GM21526 (cell line): ENCODE measurements around the gene C1orf52.

Experiments used
- ATAC-seq: cut with Tn5 transposase; IDR thresholded peaks from one replicate; pipeline ENCODE4 v1.9.1; 2021; ENCODE audit warnings: moderate library complexity; ENCODE audit not compliant: unreplicated experiment, low FRiP score

The C1orf52 gene

DNA sequence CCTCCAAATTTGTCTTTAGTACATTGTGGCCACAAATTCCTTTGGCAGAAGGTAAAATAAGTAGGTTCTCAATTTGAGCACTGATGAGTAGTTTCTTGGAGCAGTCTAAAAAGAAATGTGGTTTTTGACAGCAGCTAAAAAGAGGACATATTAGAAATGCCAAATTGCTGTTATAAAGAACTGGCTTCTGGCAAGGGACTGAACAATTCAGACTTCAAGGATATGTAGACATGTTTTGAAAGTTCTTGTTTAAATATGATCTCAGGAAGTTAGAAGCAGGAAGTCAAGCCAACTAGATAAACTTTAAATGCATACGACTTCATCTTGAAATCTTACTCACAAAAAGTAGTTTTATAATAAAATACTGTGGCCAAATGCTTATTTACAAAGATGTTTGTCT is 18.8 kb downstream of the C1orf52 start:
- ATAC-seq: no peak

DNA sequence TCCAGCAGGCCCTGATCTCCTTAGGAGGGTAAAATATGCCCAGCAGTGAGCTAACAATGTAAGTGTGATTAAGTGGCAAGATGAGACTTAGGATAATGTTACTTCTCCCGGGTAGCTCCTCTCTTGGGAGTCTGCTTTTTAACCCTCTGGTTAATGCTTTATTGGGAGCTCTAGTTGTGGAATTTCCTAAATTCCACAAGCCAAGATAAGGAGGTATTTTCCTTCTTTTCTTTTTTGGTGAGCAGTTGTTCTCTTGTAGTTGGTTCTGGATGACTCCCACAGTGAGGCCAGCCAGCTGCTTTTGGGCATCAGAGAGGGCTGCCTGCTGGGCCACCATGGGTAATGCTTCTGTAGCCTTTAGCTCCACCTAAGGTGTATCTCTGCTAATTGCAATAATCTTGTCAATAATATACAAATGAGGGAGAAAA is 19.3 kb downstream of the C1orf52 start:
- ATAC-seq: no peak

GRCh38 chr1:85237613-85238012 is 21.8 kb downstream of the C1orf52 start:
- ATAC-seq: no peak

DNA sequence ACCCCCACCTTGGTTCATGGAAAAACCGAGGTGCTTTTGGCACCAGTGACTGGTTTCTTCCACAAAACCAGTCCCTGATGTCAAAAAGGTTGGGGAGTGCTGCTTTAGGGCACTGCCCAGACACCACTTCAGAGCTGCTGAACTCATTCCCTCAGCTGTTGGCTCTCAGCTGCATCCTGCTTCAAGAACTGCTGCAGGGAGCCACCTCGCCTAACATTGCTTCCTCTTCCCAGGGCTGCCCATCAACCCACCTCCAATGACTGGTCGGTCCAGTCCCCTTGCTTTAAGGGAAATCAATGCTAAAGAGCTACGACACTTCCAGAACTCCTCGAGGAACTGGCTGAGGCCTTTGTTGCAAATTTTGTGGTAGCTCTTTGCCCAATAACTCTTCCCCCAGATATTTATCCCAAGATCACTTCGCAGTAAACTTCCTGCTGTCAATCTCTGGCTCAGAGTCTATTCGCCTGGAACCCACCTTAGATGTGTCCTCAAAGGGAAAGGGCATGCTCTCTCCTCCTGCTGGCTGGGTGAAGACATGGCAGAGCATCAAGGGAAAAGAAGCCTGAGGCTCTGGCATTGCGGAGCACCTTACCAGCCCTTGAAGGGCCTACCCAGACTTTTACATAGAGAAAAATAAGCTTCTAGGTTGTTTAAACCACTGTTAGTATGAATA is 29.0 kb downstream of the C1orf52 start:
- ATAC-seq: no peak

DNA sequence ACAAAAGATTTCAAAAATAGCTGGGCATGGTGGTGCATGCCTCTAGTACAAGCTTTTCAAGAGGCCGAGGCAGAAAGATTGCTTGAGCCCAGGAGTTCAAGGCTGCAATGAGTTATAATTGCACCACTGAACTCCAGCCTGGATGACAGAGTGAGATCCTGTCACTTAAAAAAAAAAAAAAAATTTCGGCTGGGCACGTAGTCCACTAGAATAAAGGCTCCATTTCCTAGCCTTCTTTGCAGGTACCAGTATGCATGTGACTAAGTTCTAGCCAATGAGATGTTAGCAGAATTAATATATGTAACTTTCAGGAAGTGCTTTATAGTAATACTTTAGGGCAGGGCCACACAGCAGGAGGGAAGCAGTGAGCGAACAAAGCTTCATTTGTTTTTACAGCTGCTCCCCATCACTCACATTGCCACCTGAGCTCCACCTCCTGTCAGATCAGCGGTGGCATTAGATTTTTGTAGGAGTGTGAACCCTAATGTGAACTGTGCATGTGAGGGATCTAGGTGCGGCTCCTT is 29.8 kb downstream of the C1orf52 start:
- ATAC-seq: no peak

DNA sequence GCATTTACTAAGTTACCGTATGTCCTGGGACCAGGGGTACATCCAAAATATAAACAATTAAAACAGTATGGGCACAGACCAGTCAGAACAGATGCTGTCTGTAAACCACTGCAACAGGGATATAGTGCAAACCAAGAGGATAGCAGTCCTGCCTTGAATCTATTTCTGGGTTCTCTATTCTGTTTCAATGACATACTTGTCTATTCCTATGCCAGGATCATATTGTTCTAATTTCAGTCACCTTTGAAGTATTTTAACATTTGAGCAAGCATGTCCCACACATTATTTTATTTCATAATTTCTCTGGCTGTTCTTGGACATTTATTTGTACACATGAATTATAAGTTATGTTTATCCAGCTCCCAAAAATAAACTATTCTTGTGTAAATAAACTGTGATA is 30.5 kb downstream of the C1orf52 start:
- no peak for ATAC-seq

DNA sequence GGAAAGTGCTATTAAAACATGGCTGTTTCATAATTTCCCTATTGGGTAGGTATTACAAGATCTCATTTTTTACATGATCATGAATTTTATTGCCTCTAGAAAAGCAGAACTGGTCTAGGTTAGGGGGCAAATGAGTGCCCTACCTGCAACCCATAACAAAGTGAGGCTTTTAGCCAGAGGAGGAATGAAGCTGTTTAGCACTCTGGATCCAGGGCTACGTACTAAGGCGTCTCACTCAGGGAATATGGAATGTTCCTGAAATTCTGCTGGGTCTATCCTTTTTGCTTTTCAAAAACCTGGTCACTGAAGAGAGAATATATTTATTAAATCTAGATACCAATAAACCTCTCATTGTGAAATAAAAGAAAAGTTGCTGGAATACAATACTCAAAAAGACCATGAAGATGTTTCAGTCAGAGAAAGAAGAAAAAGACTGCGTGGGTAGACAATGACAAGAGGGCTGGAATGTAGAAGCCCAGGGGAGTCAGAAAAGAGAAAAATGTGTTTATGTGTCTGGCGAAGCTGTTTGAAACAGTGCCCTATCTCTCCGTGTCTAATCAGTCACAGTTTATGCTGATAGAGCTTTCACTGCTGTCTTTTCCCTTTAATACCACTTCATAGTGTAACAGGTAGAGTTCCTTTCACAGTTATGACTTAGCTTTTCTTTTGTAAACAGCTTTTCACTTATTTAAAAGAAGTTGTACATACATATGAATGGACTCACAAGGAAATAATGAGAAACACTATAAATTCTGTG is 33.7 kb downstream of the C1orf52 start:
- ATAC-seq: no peak

DNA sequence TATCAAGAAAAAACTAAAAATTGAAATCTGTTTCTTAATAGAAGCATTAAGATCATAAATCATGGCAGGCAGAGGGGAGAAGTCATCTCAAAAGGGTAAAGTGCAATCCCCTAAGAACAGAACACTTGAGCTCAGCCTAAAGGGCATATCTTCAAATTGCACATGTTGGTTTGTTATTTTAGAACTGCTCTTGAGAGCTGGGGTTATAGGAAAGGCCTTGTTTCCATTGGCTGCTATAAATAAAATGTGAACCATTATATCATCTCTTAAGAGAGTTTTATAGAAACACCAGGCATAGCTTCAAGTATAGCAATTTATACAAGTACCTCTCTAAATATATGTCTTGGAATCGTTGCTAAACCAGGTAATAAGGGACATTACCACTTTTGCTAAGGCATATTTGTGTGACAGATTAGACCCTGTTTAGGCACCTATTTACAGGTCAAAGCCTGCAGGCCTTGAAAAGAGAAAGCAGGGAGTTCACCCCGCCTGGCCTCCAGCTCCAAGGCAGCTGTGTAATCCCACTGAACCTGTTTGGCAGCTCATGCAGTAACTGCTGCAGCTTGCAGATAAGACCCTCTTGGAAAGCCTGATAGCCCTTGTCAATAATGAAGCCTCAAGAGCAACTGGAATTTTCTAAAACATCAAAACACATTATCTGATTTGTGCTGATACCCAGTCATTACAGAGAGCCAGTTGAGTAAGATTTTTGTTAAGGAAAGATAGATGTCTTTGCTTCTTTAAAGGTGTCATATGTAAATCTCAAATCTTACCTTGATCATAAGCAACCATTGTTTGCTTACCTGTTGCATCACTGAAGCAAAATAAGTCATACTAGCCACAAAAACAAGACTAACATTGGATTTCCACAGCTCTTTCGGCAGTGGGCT is 34.5 kb downstream of the C1orf52 start:
- ATAC-seq: no peak

GRCh38 chr1:85224295-85224694 is 35.2 kb downstream of the C1orf52 start:
- ATAC-seq: no peak

- ATAC-seq: no peak
These were observed 36.1 kb downstream of the C1orf52 start for GRCh38 chr1:85223334-85223733.

GRCh38 chr1:85220756-85221201 is 38.7 kb downstream of the C1orf52 start:
- ATAC-seq: no peak

DNA sequence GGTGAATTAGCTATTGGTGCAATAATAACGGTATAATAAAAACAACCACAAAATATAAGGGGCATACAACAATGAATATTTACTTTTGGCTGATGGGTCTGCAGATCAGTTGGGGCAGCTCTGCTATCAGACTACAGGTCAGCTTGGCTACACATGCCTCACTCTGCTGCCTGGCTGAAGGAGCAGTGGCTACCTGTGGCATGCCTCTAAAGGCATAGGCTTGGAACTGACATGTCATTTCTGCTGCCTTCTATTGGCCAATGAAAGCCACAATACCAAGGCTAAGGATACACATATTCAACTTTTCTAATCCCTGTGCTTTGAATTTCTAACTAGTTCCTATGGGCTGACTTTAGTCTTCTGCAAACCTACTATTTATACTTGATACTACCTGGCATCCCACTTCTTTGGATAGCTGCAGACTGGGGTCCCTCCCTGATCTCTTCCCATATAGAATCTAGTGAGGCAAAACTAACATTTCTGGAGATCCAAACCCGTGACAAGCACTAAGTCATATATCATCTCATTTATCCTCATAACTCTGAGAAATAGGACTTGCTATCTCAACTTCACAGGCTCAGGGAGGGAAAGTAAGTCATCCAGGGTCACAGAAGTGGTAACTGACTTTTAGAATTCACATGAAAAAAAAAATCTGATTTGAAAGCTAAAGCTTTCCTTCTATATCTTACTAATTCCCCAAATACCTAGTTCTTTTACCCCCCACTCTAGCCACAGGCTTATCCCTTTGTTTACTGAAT is 39.4 kb downstream of the C1orf52 start:
- ATAC-seq: no peak

- no peak for ATAC-seq
These were observed 42.8 kb downstream of the C1orf52 start for GRCh38 chr1:85216697-85217096.

DNA sequence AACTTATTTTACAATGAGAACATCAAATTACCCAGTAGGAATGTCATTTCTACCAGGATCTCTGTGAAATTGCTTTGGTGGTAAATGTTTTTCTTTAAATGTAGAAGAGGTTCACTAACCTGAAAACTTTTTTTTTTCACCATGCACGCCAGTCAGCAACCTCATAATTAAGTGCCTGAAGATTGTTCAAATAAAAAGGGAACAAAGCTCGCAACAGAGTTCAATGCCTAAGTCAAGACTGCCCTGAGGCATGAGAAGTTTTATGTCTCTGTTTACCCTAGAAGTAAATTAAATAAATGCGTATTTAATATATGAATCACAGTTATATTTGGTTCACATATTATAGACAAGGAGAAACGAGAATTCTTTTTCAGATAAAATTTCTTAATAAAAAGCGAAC is 44.8 kb downstream of the C1orf52 start:
- no peak for ATAC-seq

DNA sequence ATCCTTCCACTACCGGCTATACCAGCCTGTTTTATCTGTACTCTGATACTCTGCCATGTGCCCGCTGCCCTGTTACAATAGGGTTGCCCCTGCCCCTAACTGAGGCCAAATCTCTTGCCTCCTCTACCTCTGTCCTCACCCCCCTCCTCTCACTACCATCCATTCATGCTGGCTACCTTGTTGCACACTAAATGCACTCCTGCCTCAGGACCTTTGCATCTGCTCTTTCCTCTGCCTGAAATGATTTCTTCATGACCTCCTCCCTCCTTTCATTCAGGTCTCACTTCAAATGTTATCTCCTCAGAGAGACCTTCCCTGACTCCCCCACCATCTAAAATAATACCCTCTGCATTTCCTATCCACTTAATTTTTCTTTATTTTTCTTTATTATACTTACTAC is 51.0 kb downstream of the C1orf52 start:
- ATAC-seq: no peak

GRCh38 chr1:85203573-85204171 is 55.8 kb downstream of the C1orf52 start:
- no peak for ATAC-seq

DNA sequence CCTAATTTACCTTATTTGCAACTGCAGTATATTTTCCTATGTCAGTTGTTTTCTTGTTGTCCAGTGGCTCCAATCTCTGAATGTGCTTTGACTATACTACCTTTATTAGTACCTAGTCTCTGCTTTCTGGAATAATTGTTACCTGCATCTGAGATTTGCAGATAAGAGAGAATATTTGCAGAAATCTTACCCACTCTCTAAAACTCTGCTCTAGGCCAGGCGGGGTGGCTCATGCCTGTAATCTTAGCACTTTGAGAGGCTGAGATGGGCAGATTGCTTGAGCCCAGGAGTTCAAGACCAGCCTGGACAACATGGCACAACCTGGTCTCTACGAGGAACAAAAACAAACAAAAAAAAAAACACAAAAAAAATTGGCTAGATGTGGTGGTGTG is 56.6 kb downstream of the C1orf52 start:
- ATAC-seq: no peak

DNA sequence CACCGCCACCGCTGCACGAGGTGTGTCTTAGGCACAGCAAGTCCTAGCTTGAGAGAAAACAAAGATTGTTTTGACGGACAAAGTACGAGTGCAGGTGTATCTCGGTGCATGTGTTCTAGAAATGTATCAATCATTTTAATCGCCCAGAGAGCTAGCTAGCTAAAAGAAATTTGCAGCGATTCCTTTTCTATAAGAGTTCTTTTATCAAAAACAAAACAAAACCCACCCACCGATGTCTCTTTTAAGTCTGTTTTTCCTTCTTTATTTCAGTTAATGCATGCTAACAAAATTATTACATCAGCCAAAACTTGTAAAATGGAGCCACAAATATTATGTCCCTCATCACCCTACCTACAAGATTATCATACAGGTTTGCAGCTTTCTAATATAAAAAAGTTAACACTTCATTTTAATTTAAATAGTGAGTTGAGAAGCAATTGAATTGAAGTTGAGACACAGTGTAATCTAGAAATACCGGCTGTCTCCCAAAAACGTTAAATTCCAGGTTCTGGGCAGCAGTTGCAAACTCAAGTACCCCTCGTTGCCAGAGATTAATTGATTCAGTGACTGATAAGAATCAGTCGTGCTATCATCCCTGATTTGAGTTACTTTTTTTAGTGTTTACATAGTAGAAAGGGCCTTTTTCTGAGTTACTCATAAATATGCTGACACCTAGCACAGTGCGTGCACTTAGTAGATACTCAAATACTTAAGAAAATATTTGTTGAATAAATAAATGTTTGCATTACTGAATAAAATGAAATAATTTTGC is 57.2 kb downstream of the C1orf52 start:
- peak; percentile 11 for ATAC-seq
